Common myeloid progenitor, CD34-positive (primary cell): Measurements from ENCODE around the gene EEA1.

Source experiments
- CTCF ChIA-PET: fragments of 350-600 bp; sonication (Branson Sonifier 250); formaldehyde crosslinking; loops from one replicate; lab custom pipeline; 2021; ENCODE audit warnings: antibody characterized with exemption; lab: Charles Lee
- POLR2A ChIA-PET: fragments of 350-600 bp; sonication (Branson Sonifier 250); formaldehyde crosslinking; loops from one replicate; lab custom pipeline; 2021; ENCODE audit warnings: antibody characterized with exemption; lab: Charles Lee
- DNase-seq, 3 donors: peaks; one replicate each; pipeline versions ENCODE4 v3.0.0 to v3.0.0-alpha.2; 2013
- H3K27ac ChIP-seq, 2 experiments: 1 replicate in 1 of 2; 2 replicates in 1 of 2; pipeline ENCODE4 v1.7.0; 2013; ENCODE audit warnings: inconsistent platforms in 2 of 2, low read length in 2 of 2, mild to moderate bottlenecking in 2 of 2, low read depth in 1 of 2, moderate library complexity in 1 of 2; ENCODE audit not compliant: severe bottlenecking in 2 of 2, insufficient read depth in 1 of 2, poor library complexity in 1 of 2
- H3K27me3 ChIP-seq, 5 experiments: replicated peaks in 2 of 5; 1 replicate in 3 of 5; 2 replicates in 2 of 5; pipeline versions ENCODE4 v1.6.1 to v1.7.0; 2013; ENCODE audit warnings: low read length in 4 of 5, mild to moderate bottlenecking in 2 of 5, moderate library complexity in 2 of 5, inconsistent platforms in 1 of 5; ENCODE audit not compliant: insufficient read depth in 5 of 5, control insufficient read depth in 4 of 5
- H3K36me3 ChIP-seq, 4 experiments: 1 replicate in 2 of 4; 2 replicates in 2 of 4; pipeline versions ENCODE4 v1.6.1 to v1.7.0; 2013; ENCODE audit warnings: low read length in 3 of 4, control low read depth in 1 of 4, mild to moderate bottlenecking in 1 of 4; ENCODE audit not compliant: control insufficient read depth in 4 of 4, insufficient read depth in 4 of 4
- H3K4me1 ChIP-seq, 4 experiments: 1 replicate in 3 of 4; 2 replicates in 1 of 4; pipeline versions ENCODE4 v1.6.1 to v1.7.1; 2013; ENCODE audit warnings: low read length in 3 of 4, mild to moderate bottlenecking in 3 of 4, control low read depth in 1 of 4, inconsistent platforms in 1 of 4, moderate library complexity in 1 of 4; ENCODE audit not compliant: control insufficient read depth in 4 of 4, insufficient read depth in 4 of 4; ENCODE audit errors: control extremely low read depth in 1 of 4
- H3K4me3 ChIP-seq, 7 experiments: 1 replicate in 4 of 7; 2 replicates in 3 of 7; pipeline versions ENCODE4 v1.5.1 to v1.7.0; 2013; ENCODE audit warnings: mild to moderate bottlenecking in 7 of 7, low read length in 6 of 7, moderate library complexity in 6 of 7, inconsistent platforms in 2 of 7, low read depth in 2 of 7, control low read depth in 1 of 7; ENCODE audit not compliant: insufficient read depth in 4 of 7, control insufficient read depth in 1 of 7; ENCODE audit errors: extremely low read depth in 1 of 7
- H3K9me3 ChIP-seq, 5 experiments: 1 replicate in 4 of 5; 2 replicates in 1 of 5; pipeline versions ENCODE4 v1.6.1 to v1.7.1; 2013; ENCODE audit warnings: low read length in 4 of 5, mild to moderate bottlenecking in 2 of 5, inconsistent platforms in 1 of 5, low read depth in 1 of 5, moderate library complexity in 1 of 5; ENCODE audit not compliant: control insufficient read depth in 4 of 5, insufficient read depth in 2 of 5; ENCODE audit errors: control extremely low read depth in 1 of 5
- WGBS: methylation state at CpG from one replicate; pipeline ENCODE4 v1.1.5; 2013; ENCODE audit not compliant: insufficient coverage; 5-methylcytosine and 5-hydroxymethylcytosine counted together

The EEA1 gene

DNA sequence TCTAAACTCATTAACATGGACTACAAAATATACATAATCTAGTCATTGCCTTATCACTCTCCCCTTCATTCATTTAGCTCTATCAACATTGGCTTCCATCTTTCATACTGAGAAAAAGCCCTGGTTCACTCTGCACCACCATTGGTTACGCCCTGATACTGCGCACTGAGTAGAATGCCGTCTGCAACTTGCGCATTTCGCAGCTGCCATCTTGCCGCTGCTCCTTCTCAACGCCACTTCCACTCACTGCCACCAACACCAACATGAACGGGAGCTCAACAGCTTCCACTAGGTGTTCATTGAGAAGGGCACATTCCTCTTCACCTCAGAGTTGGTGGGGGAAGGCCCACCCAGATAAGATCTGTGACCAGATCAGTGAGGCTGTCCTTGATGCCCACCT lies 71.3 kb downstream of the EEA1 start:
- ChIA-PET CTCF (interaction anchor here (0.8 to 0.9 kb wide), 2 partner anchors 69 kb away, joined by 3 read pairs; no protein-coding TSS in a partner anchor), POLR2A (no interaction called here)
- no peak for DNase-seq
- no peaks in the 10 kb centered on the region for H3K27me3 ChIP-seq
- no peaks in the 10 kb centered on the region for H3K4me1 ChIP-seq
- H3K9me3 ChIP-seq, result peaks cover 0 to 12% (median 0%) of the 10 kb centered on the region in 5 experiments
- no peak overlapping the region for H3K4me3 ChIP-seq
- no peak overlapping the region for H3K27ac ChIP-seq
- 100% methylated on average over 8 of the region's 8 CpGs for WGBS
- H3K36me3 ChIP-seq, result peaks cover 13 to 28% (median 22%) of the 10 kb centered on the region in 4 experiments

DNA sequence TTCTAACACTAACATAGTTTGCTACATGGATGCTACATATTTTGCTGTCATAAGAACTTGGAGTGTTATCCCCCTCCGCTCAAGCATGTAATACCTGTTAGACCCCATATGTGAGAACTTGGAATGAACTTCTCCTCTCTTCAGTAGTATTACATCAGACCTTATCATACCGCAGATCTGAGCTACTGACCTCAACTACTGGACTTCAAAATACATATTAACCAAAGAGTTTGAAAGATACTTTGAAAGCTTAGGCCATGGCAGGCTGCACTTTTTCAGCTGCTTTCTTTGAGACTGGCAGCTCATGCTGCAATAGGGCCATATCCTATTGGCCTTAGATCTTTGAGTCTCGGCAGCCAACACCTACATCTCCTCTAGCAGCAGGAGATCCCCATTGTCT lies 74.8 kb downstream of the EEA1 start:
- 100% methylated on average over 3 of the region's 3 CpGs for WGBS
- H3K27me3 ChIP-seq, result no peaks in the 10 kb centered on the region
- H3K4me1 ChIP-seq, result no peaks in the 10 kb centered on the region
- ChIA-PET CTCF (no interaction called here), POLR2A (no interaction called here)
- peaks cover 0 to 12% (median 0%) of the 10 kb centered on the region in 5 experiments for H3K9me3 ChIP-seq
- H3K36me3 ChIP-seq, result peaks cover 14 to 38% (median 22%) of the 10 kb centered on the region in 4 experiments
- no peak overlapping the region for H3K4me3 ChIP-seq
- no peak overlapping the region for H3K27ac ChIP-seq
- no peak for DNase-seq

DNA sequence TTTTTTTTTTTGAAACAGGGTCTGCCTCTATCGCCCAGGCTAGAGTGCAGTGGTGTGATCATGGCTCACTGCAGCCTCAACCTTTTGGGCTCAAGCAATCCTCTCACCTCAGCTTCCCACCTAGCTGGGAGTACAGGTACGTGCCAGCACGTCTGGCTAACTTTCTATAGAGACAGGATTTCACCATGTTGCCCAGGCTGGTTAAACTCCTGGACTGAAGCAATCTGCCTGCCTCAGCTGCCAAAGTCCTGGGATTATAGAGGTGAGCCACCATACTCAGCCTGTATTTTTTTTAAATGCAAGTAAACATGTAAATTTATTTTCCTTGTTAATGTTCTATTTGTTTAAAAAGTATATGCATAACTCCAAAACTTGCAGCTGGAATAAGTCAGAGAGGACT lies 80.4 kb downstream of the EEA1 start:
- DNase-seq, result no peak
- H3K27me3 ChIP-seq, result no peaks in the 10 kb centered on the region
- H3K36me3 ChIP-seq, result peaks cover 3 to 14% (median 11%) of the 10 kb centered on the region in 4 experiments
- ChIA-PET POLR2A (no interaction called here), CTCF (interaction anchor here (0.9 to 1.3 kb wide), 2 partner anchors 18 to 21 kb away, joined by 3 to 5 read pairs; no protein-coding TSS in a partner anchor)
- H3K9me3 ChIP-seq, result no peaks in the 10 kb centered on the region
- 93% methylated on average over 3 of the region's 3 CpGs for WGBS
- no peak overlapping the region for H3K27ac ChIP-seq
- no peaks in the 10 kb centered on the region for H3K4me1 ChIP-seq
- no peak overlapping the region for H3K4me3 ChIP-seq

DNA sequence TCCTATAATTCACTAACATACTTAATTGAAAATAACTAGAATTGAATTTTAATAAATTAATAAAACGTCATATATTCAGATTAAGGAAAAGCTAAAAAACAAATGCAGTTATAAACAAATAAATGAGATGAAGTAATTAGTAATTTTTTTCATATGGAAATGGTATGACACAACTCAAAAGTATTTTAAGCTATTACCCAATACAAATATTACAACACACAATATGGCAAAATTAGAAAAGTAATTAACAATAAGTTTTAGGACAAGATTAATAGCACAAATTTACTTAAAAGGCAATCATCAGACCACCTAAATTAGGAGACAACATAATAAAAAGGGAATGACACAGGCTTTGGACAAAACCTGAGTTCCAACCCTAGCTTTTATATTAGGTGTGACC lies 81.7 kb downstream of the EEA1 start:
- no peaks in the 10 kb centered on the region for H3K9me3 ChIP-seq
- CTCF ChIA-PET, result interaction anchor here (1.4 kb wide), 1 partner anchor 27 kb away, joined by 4 read pairs; no protein-coding TSS in a partner anchor
- H3K27me3 ChIP-seq, result no peaks in the 10 kb centered on the region
- no peak overlapping the region for H3K4me3 ChIP-seq
- H3K36me3 ChIP-seq, result peaks cover 5 to 12% (median 11%) of the 10 kb centered on the region in 4 experiments
- no CpG with 5 or more reads among the region's 1 CpG for WGBS
- POLR2A ChIA-PET, result no interaction called here
- H3K4me1 ChIP-seq, result no peaks in the 10 kb centered on the region
- no peak for DNase-seq
- H3K27ac ChIP-seq, result no peak overlapping the region

DNA sequence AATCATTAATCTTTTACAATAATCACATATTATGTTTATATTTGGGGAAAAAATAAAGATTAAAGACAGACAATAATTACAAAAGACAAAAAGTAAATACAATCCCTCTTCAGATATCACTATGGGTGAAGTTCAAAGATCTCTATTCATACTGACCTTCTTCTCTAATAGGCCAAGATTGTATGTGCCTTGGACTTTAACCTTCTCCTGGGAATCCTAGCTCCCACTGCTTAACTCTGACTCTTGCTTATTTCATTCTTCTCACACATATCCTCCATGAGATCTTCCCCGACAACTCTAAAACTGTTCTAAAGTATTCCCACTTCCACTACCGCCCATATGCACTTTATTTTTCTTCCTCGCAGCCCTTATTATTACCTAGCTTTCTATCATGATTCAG lies 83.8 kb downstream of the EEA1 start:
- WGBS, result 100% methylated on average over 1 of the region's 3 CpGs
- no peak overlapping the region for H3K4me3 ChIP-seq
- no peak overlapping the region for H3K27ac ChIP-seq
- H3K9me3 ChIP-seq, result peaks cover 0 to 9% (median 0%) of the 10 kb centered on the region in 5 experiments
- no peaks in the 10 kb centered on the region for H3K4me1 ChIP-seq
- no peaks in the 10 kb centered on the region for H3K27me3 ChIP-seq
- ChIA-PET POLR2A (no interaction called here), CTCF (no interaction called here)
- DNase-seq, result no peak
- H3K36me3 ChIP-seq, result peaks cover 10 to 18% (median 14%) of the 10 kb centered on the region in 4 experiments

DNA sequence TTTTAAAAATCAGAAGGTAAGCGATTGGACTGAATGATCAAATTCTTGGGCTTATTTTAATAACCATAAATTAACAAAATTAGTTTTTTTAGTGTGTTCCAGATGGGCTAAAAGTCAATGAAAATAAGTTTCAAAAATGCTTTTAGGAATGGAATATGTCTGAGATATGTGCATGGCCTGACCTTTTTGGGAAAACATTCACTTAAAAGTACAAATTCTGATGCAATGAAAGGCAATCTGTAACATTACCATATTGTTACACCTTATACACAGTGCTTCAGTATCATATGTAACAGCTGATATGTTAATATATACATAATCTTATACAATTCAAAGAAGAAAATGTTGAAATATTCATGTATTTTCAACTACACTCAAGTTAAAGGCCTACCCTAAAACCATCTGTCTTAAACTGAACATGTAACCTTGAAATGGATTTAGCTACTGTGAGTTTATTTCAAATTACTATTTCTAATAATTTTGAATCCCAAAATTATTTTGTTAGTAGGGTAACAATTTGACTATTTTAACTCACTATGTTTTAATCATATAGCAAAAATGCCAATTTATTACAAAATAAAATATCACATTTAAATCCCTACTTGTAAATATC lies 84.8 kb downstream of the EEA1 start:
- ChIA-PET POLR2A (interaction anchor here (0.5 kb wide), 1 partner anchor 23 kb away, joined by 3 read pairs; no protein-coding TSS in a partner anchor), CTCF (no interaction called here)
- Histone ChIP-seq H3K27ac (no peak overlapping the region), H3K27me3 (no peaks in the 10 kb centered on the region), H3K4me3 (no peak overlapping the region), H3K4me1 (no peaks in the 10 kb centered on the region), H3K9me3 (peaks cover 0 to 9% (median 0%) of the 10 kb centered on the region in 5 experiments), H3K36me3 (peaks cover 8 to 13% (median 11%) of the 10 kb centered on the region in 4 experiments)
- no CpG with 5 or more reads among the region's 1 CpG for WGBS
- DNase-seq, result no peak

DNA sequence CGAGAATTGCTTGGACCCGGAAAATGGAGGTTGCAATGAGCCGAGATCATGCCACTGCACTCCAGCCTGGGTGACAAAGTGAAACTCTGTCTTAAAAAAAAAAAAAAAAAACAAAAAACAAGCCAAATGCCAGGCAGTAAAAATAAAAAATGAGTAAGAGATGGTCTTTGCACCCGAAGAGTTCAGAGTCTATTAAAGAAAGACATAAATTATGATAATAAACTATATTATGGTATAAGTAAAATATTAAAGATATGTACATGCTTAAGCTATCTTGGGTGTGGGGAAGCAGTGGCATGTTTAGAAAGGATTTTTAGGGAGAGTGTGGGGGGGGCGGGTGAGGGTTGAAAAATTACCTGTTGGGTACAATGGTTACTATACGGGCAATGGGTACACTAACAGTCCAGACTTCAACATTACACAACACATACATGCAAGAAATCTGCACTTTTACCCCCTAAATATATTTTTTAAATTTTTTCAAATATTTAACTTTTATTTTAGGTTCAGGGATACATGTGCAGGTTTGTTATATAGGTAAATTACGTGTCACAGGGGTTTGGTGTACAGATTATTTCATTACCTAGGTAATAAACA lies 99.3 kb downstream of the EEA1 start:
- Histone ChIP-seq H3K9me3 (no peaks in the 10 kb centered on the region), H3K27ac (no peak overlapping the region), H3K27me3 (no peaks in the 10 kb centered on the region), H3K36me3 (peaks cover 2 to 13% (median 4%) of the 10 kb centered on the region in 4 experiments), H3K4me1 (no peaks in the 10 kb centered on the region), H3K4me3 (no peak overlapping the region)
- ChIA-PET CTCF (interaction anchor here (1.4 kb wide), 1 partner anchor 9 kb away, joined by 3 read pairs; no protein-coding TSS in a partner anchor), POLR2A (no interaction called here)
- DNase-seq, result no peak
- no CpG with 5 or more reads among the region's 7 CpGs for WGBS
